Skeletal muscle tissue (tissue), 4 donors: ENCODE data around the gene ADIPOR2. TPM values are rescaled to one million over a fixed set of nuclear protein-coding genes. Genes with fewer than 3 reads are reported as not detected.
"Not testable (repeated sequence)": the region's sequence is repeated elsewhere in the genome, so short reads cannot be mapped to it uniquely, and the experiment has no call there.

Experiments
- H3K27ac ChIP-seq: one replicate; pipeline ENCODE4 v1.7.0; 2013; ENCODE audit warnings: mild to moderate bottlenecking, low read depth, low read length, inconsistent platforms
- H3K27me3 ChIP-seq, 3 donors: one replicate each; pipeline ENCODE4 v1.7.0; 2013; ENCODE audit warnings: low read length in 3 of 3; ENCODE audit not compliant: control insufficient read depth in 3 of 3, insufficient read depth in 3 of 3
- H3K36me3 ChIP-seq, 3 donors: one replicate each; pipeline ENCODE4 v1.7.0; 2013; ENCODE audit warnings: low read length in 3 of 3; ENCODE audit not compliant: control insufficient read depth in 3 of 3, insufficient read depth in 3 of 3
- H3K4me1 ChIP-seq, 3 donors: one replicate each; pipeline ENCODE4 v1.7.0; 2013; ENCODE audit warnings: low read length in 3 of 3, mild to moderate bottlenecking in 3 of 3; ENCODE audit not compliant: control insufficient read depth in 3 of 3, insufficient read depth in 3 of 3
- H3K4me3 ChIP-seq, 3 donors: one replicate each; pipeline ENCODE4 v1.7.0; 2013; ENCODE audit warnings: low read length in 3 of 3
- H3K9ac ChIP-seq, 3 donors: one replicate each; pipeline ENCODE4 v1.7.0; 2013; ENCODE audit warnings: low read length in 3 of 3, mild to moderate bottlenecking in 3 of 3, moderate library complexity in 2 of 3, low read depth in 1 of 3
- H3K9me3 ChIP-seq, 3 donors: one replicate each; pipeline ENCODE4 v1.7.0; 2013; ENCODE audit warnings: low read length in 3 of 3; ENCODE audit not compliant: control insufficient read depth in 3 of 3
- total RNA-seq: library from RNA; depleted of rRNA; stranded (reverse); fragments of >200 nt; gene quantifications from one replicate; pipeline ENCODE4 v1.2.3, GENCODE V29; 2014
- donor health status: Osteomylitis.

The ADIPOR2 gene
- total RNA-seq, 1 donor from 2014 or later = 35.5 TPM

- no peak overlapping the region for H3K4me3 ChIP-seq
- no peaks in the 10 kb centered on the region for H3K9me3 ChIP-seq
- no peak overlapping the region for H3K9ac ChIP-seq
- H3K27me3 ChIP-seq = no peaks in the 10 kb centered on the region
- H3K27ac ChIP-seq = no peak overlapping the region
- H3K4me1 ChIP-seq = peaks cover 0 to 9% (median 3%) of the 10 kb centered on the region in 3 donors
- H3K36me3 ChIP-seq = no peaks in the 10 kb centered on the region
Observed at GRCh38 chr12:1731019-1731687, 40.3 kb downstream of the ADIPOR2 start.

DNA sequence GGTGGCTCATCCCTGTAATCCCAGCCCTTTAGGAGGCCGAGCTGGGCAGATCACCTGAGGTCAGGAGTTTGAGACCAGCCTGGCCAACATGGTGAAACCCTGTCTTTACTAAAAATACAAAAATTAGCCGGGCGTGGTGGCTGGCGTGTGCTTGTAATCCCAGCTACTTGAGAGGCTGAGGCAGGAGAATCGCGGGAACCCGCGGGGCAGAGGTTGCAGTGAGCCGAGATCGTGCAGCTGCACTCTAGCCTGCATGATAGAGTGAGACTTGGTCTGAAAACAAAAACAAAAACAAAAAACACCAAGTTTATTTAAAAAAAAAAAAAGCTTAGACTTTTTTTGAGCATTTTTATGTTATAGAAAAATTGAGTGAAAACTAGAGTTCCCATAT is 40.8 kb downstream of the ADIPOR2 start:
- not testable (repeated sequence) for H3K36me3 ChIP-seq, H3K4me1 ChIP-seq, H3K9ac ChIP-seq, H3K9me3 ChIP-seq, H3K4me3 ChIP-seq, H3K27me3 ChIP-seq, H3K27ac ChIP-seq

DNA sequence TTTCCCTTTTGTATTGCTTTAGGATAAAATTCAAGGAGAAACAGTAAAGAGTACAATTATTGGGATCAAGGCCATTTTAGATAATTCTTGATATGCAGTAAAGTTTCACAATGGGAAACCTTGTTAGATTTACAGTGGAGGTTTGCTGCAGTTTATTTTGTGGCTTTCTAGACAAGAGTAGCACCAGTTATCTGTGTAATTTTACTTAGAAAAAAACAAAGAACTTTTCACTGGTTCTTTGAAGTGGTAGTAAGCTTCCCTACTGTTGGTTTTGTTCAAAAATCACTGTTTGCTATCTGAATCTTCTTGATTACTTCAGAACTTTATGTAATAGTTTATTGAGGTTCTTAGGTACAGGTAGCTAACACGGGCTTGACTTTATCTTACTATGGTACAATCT is 42.0 kb downstream of the ADIPOR2 start:
- peaks cover 6 to 10% (median 7%) of the 10 kb centered on the region in 3 donors for H3K4me1 ChIP-seq
- no peak overlapping the region for H3K4me3 ChIP-seq
- no peaks in the 10 kb centered on the region for H3K27me3 ChIP-seq
- H3K36me3 ChIP-seq = no peaks in the 10 kb centered on the region
- no peaks in the 10 kb centered on the region for H3K9me3 ChIP-seq
- no peak overlapping the region for H3K27ac ChIP-seq
- no peak overlapping the region for H3K9ac ChIP-seq

DNA sequence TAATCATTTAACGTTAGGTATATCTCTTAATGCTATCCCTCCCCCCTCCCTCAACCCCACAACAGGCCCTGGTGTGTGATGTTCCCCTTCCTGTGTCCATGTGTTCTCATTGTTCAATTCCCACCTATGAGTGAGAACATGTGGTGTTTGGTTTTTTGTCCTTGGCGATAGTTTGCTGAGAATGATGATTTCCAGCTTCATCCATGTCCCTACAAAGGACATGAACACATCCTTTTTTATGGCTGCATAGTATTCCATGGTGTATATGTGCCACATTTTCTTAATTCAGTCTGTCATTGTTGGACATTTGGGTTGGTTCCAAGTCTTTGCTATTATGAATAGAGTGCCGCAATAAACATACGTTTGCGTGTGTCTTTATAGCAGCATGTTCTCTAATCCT is 42.8 kb downstream of the ADIPOR2 start:
- not testable (repeated sequence) for H3K27ac ChIP-seq, H3K9ac ChIP-seq, H3K36me3 ChIP-seq, H3K27me3 ChIP-seq, H3K9me3 ChIP-seq, H3K4me3 ChIP-seq
- peaks cover 9 to 18% (median 15%) of the 10 kb centered on the region in 3 donors for H3K4me1 ChIP-seq

DNA sequence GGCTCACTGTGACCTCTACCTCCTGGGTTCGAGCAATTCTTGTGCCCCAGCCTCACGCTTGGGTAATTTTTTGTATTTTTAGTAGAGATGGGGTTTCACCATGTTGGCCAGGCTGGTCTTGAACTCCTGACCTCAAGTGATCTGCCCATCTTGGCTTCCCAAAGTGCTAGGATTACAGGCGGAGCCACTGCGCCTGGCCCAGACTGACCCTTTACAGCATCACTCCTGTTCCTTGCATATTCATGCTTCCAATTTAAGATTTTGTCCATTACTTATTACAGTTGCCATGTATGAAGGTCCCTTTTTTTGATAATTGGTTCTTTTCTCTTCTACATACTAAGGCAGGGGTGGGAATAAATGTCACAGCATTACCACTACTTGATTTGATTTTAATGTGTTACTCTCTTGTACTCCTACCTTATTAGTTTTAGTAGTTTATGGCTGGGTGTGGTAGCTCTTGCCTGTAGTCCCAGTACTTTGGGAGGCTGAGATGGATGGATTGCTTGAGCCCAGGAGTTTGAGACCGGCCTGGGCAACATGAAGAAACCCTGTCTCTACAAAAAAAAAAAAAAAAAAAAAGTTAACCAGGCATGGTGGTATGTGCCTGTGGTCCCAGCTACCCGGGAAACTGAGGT is 46.9 kb downstream of the ADIPOR2 start:
- Histone ChIP-seq H3K27ac (no peak overlapping the region), H3K4me1 (peaks cover 28 to 39% (median 35%) of the 10 kb centered on the region in 3 donors), H3K9me3 (no peaks in the 10 kb centered on the region), H3K27me3 (no peaks in the 10 kb centered on the region), H3K36me3 (no peaks in the 10 kb centered on the region), H3K4me3 (no peak overlapping the region), H3K9ac (no peak overlapping the region)

DNA sequence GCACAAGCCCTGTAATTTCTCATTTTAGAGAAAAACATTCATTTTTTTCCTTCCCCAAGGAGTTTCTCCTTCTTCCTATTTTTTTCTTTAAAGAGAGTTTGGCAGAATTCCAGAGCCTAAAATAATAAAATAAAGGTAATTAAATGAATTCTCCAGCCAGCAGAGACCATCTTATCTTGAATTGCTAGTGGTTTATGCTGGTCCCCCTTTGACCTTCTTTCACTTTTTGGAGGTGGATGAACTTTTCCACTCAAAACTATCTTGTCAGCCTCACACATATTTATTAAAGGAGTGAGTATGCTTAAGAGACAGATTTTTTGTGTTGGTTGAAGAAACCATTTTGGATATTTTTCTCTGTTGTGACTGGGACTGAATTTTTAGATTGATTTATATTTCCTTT is 47.6 kb downstream of the ADIPOR2 start:
- Histone ChIP-seq H3K9me3 (no peaks in the 10 kb centered on the region), H3K27ac (no peak overlapping the region), H3K36me3 (no peaks in the 10 kb centered on the region), H3K4me3 (no peak overlapping the region), H3K4me1 (peaks cover 28 to 39% (median 35%) of the 10 kb centered on the region in 3 donors), H3K27me3 (no peaks in the 10 kb centered on the region), H3K9ac (no peak overlapping the region)

- Histone ChIP-seq H3K9me3 (no peaks in the 10 kb centered on the region), H3K36me3 (no peaks in the 10 kb centered on the region), H3K27ac (no peak overlapping the region), H3K4me3 (no peak overlapping the region), H3K9ac (no peak overlapping the region), H3K4me1 (peaks cover 28 to 39% (median 35%) of the 10 kb centered on the region in 3 donors), H3K27me3 (no peaks in the 10 kb centered on the region)
Observed at GRCh38 chr12:1739368-1739767, 48.5 kb downstream of the ADIPOR2 start.

DNA sequence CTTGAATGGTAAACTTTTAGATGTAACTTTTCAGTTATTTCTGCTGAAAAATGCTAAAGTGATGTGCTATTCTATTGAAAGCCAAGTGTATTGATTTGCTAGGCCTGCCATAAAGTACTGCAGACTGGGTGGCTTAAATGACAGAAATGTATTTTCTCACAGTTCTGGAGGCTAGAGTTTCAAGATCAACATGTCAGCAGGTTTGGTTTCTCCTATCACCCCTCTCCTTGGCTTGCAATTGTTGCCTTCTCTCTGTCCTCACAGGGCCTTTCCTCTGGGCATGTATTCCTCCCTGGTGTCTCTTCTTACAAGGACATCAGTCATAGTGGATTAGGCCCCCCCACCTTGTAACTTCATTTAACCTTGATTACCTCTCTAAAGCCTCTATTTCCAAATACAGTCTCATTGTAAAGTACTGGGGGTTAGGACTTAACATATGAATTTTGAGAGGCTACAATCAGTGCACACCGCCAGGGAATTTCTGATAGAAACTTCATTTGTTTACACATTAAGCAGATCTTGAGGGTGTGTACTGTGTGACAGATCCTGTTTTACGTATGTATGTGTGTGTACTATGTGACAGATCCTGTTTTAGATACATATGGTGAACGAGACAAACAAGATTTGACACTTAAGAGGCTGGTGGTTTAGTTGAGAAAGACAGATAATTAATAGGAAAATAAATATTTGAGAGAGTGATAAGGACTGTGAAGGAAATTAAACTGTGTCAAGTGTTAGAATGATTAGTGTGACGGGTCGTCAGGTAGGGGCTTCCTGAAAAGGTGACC is 49.5 kb downstream of the ADIPOR2 start:
- H3K4me3 ChIP-seq = no peak overlapping the region
- H3K4me1 ChIP-seq = peaks cover 28 to 39% (median 35%) of the 10 kb centered on the region in 3 donors
- H3K27me3 ChIP-seq = no peaks in the 10 kb centered on the region
- H3K9ac ChIP-seq = peak overlapping the region in 1 of 3 donors; percentile 54
- H3K27ac ChIP-seq = peak overlapping the region; percentile 32
- H3K9me3 ChIP-seq = no peaks in the 10 kb centered on the region
- peaks cover 0 to 2% (median 0%) of the 10 kb centered on the region in 3 donors for H3K36me3 ChIP-seq

- Histone ChIP-seq H3K27me3 (no peaks in the 10 kb centered on the region), H3K36me3 (peaks cover 0 to 2% (median 0%) of the 10 kb centered on the region in 3 donors), H3K4me3 (no peak overlapping the region), H3K4me1 (peaks cover 28 to 39% (median 35%) of the 10 kb centered on the region in 3 donors), H3K9ac (no peak overlapping the region), H3K27ac (peak overlapping the region; percentile 32), H3K9me3 (no peaks in the 10 kb centered on the region)
Observed at GRCh38 chr12:1741154-1741949, 50.5 kb downstream of the ADIPOR2 start.
